Left lobe of liver (tissue), 2 donors: Measurements from ENCODE around the gene XPC. TPM values are rescaled to one million over a fixed set of nuclear protein-coding genes. Genes with fewer than 3 reads are reported as not detected.
"Not testable (repeated sequence)": the region's sequence is repeated elsewhere in the genome, so short reads cannot be mapped to it uniquely, and the experiment has no call there.

Experiments used
- ATAC-seq: fragments of 200-7000 bp; cut with Tn5 transposase; one replicate; pipeline ENCODE4 v1.9.1; 2020; ENCODE audit warnings: mild to moderate bottlenecking, moderate library complexity
- DNase-seq: peaks from one replicate; pipeline ENCODE4 v3.0.0-alpha.2; 2020; ENCODE audit warnings: low spot score
- total RNA-seq: library from RNA; stranded (reverse); gene quantifications from one replicate; pipeline ENCODE4 v1.2.1, GENCODE V29; 2021
- donor health status: DM: no; HTN: no; CAD: no; lungs with moderate emphysema.
- donor health status: DM: no; HTN: yes; CAD: no.

XPC gene
- total RNA-seq: 18.8 TPM

- peak; percentile 99 for ATAC-seq
- DNase-seq: peak; percentile 99
Measured at GRCh38 chr3:14178247-14179113, at the start of gene XPC, which contains the start of gene LSM3. Gene XPC (minus strand): TSS chr3:14178601. CDS start chr3:14178568, 33 bp downstream. Gene LSM3 (plus strand): TSS chr3:14178817. CDS start chr3:14178861, 44 bp downstream.

DNA sequence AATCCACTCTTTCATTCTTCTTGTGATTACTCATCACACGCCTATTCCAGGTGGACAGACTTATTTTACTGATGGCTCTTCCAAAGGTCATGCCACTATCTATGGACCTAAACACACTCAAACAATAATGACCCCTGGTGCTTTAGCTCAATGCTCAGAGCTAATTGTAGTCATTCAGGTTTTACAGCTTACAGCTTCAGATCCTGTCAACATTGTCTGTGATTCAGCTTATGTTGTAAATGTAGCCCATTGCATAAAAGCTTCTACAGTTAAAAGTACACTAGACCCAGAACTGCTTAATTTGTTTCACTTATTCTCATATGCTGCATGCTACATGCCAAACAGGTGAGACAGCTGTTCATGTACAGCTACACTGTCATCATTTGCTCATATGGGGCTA is 49.5 kb upstream of the XPC start:
- DNase-seq: no peak
- ATAC-seq: no peak

- DNase-seq, ATAC-seq: not testable (repeated sequence)
Measured at GRCh38 chr3:14226351-14226750, 48.0 kb upstream of the XPC start.

DNA sequence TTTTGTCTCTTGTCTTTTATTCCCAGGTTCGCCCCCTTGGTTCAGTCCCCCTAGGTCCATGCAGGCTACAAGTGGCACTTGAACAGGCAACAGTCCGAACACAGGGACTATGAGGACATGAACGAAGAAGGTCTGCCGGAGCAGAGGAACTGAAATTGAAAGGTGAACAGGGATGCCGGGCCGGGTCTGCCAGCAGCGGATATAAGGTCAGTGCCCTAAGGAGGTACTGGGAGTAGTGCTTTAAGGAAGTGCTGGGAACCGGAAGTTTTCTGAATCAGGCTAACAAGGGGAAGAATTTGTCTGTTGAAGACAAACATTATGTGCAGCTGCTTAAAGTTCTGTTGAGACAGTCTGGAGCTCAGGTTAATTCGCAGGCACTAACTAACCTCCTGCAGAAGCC is 47.0 kb upstream of the XPC start:
- no peak for DNase-seq
- ATAC-seq: peak; percentile 55

DNA sequence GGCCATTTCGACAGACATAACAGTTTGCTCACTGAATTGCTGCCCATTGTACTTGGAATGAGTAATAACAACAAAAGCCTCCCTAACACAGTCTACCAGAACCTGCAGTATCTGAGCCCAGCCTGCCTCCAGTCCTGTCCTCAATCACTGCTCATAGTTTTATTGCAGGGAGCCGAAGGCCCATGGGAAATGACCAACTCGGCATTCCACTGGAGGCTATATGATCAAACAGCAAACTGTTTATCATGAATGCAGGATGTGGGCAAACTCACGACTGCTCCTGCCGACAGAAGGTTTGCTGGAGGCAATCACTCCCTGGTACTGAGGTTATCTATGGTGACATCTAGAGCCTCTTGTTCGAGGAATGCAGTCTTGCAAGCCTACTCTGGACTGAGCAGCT is 46.5 kb upstream of the XPC start:
- ATAC-seq: no peak
- DNase-seq: no peak

- DNase-seq: no peak
- ATAC-seq: no peak
Measured at GRCh38 chr3:14223595-14223994, 45.2 kb upstream of the XPC start.

- DNase-seq (no peak), ATAC-seq (no peak)
Measured at GRCh38 chr3:14222900-14223594, 44.6 kb upstream of the XPC start.

DNA sequence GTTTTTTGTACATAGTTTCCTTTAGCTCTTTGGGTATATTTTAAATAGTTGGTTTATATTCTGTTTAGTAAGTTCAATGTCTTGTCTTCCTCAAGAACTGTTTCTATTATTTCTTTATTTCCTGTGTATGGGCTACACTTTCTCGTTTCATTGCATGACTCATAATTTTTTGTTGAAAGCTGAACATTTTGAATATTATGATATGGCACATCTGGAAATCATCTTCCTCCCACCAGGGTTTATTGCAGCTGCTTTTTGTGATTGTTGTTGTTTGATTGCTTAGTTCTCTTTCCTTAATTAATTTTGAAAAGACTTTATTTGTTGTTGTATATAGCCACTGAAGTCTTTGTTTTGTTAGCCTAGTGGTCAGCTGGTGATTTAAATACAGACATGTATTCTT is 44.1 kb upstream of the XPC start:
- ATAC-seq (no peak), DNase-seq (no peak)

DNA sequence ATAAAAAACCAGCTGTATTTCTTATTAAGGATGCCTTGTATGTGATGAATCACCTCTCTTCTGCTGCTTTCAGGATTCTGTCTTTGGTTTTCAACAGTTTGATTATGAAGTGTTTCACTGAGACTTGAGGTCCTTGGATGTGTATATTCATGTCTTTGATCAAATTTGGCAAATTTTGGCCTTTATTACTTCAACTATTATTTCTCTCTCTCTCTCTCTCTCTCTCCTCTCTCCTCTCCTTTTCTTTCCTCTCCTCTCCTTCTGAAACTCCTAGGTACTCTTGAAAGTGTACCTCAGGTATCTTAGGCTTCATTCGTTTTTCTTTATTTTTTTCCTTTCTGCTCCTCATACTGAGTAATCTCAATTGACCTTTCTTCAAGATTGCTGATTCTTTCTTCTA is 43.5 kb upstream of the XPC start:
- ATAC-seq: no peak
- DNase-seq: no peak

GRCh38 chr3:14220933-14221332 is 42.5 kb upstream of the XPC start:
- ATAC-seq (no peak), DNase-seq (no peak)

GRCh38 chr3:14218355-14218754 is 40.0 kb upstream of the XPC start:
- ATAC-seq (no peak), DNase-seq (no peak)

- peak; percentile 54 for ATAC-seq
- no peak for DNase-seq
Measured at GRCh38 chr3:14216257-14217048, 38.1 kb upstream of the XPC start.

DNA sequence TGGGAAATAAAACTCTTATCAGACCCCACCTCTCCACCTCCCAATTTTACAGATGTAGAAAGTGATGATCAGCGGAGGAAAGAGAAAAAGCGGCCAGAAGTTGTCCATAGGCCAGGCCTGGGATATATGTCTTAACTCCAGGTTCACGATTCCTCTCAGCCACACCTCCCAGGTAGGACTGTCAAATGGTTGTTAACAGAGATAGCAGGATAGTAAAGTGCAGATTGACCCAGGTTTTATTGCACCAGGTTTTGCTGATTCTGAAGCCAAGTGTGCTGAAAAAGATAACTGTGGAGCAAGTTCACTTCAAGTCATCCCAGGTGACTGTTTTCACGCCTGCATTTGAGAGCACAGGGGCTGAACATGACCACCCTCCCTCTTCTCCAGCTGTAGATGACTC is 36.4 kb upstream of the XPC start:
- no peak for DNase-seq
- no peak for ATAC-seq

DNA sequence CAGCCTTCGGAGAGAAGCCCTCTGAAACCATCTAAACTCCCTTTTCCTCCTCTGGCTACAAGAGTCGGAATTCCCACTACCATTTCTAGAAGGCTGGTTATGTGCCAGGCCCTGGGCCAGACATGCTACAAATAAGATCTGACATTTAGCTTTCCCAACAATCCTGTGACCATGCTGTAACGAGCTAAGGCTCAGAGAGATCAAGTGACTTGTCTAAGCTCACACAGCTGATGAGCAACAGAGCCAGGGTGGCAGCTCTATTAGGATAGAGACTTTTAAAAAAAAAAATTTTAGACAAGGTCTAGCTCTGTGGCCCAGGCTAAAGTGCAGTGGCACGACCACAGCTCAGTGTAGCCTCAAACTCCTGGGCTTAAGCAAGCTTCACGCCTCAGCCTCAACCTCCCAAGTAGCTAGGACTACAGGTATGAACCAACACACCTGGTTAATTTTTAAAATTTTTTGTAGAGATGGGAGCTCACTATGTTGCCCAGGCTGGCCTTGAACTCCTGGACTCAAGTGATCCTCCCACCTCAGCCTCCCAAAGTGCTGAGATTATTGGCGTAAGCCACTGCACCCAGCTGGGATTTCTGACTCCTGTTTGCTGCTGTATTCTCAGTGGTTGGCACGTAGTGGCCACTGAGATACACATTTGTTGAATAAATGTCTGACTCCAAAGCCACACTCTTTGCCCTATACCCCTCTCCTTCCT is 34.8 kb upstream of the XPC start:
- ATAC-seq (no peak), DNase-seq (no peak)

DNA sequence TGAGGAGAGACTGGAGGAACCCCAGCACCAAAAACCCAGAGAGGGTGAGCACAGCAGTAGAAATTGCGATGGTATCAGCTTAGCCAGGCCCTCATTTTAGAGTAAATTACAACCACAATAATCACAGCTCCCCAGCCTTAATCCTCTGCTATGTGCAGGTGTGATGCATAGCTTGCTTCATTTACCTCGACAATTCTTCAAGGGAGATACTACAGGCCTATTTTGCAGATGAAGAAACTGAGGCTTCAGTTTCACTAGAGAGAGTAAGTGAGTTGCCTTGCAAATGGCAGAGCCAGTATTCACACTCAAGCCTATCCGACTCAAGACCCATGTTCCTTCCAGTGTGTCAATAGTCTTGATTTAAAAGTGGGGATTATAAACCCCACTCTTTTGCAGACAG is 33.6 kb upstream of the XPC start:
- ATAC-seq (no peak), DNase-seq (no peak)

- DNase-seq (no peak), ATAC-seq (no peak)
Measured at GRCh38 chr3:14211621-14212020, 33.2 kb upstream of the XPC start.

- ATAC-seq: no peak
Measured at GRCh38 chr3:14210843-14211594, 32.6 kb upstream of the XPC start.

GRCh38 chr3:14210290-14210688 is 31.9 kb upstream of the XPC start:
- DNase-seq (no peak), ATAC-seq (no peak)

More at GRCh38 chr3:14210843-14211594, 32.6 kb upstream of the XPC start:
- DNase-seq: no peak

DNA sequence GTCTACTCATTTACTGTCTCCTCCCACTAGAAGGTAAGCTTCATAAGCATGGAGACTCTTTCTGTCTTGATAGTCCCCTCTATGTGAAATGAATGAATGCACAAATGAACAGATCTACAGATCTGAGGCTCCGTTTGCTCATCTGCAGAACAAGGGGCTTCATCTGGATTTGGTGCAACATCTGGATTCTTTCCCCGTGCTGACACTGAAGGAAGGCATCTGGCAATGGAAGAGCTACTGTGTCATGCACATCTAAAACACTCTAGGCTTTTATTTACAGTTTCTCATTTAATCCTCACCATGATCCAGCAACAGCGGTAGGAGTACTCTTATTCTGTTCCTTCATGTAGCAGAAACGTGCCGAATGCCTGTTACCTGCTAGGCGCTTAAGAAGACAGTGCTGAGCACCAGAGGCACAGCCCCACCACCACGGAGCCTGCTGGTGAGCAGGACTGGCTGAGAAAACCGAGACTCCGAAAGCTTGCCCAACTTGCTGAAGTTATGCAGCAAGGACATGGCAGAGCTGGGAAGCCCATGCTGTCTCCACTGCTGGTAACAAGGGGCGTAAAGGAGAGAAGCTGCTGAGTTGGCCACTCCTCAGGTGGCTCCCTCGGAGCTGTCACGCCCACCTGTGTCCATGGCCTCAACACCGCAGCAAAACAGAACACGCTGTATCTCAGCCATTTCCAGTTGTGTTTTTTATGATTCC is 31.3 kb upstream of the XPC start:
- ATAC-seq (no peak), DNase-seq (no peak)
